ENCODE data around the gene LSM3.

Gene LSM3

GRCh38 chr3:14246414-14246813 is 67.8 kb downstream of the LSM3 start:
- no peak for DNase-seq
- no peak for TF ChIP-seq POLR2A (IDR thresholded peaks at IDR 0.05; ENCODE audit: low read length)
- no peak for TF ChIP-seq GATA1 (IDR thresholded peaks at IDR 0.05; ENCODE audit: low read depth, low read length)

GRCh38 chr3:14248477-14248848 is 69.8 kb downstream of the LSM3 start:
- TF ChIP-seq GATA1 (IDR thresholded peaks at IDR 0.05; ENCODE audit: low read depth, low read length) (no peak), POLR2A (IDR thresholded peaks at IDR 0.05; ENCODE audit: low read length) (no peak)
- no peak for DNase-seq

GRCh38 chr3:14248849-14249523 is 70.4 kb downstream of the LSM3 start:
- DNase-seq, result no peak
- TF ChIP-seq GATA1 (IDR thresholded peaks at IDR 0.05; ENCODE audit: low read depth, low read length), result no peak
- no peak for TF ChIP-seq POLR2A (IDR thresholded peaks at IDR 0.05; ENCODE audit: low read length)

Measured in erythroblast (primary cell).